Neural progenitor cell (in vitro differentiated cells): ENCODE results near the gene CTCF.

Experiments used
- CTCF ChIP-seq: fragments of 200-600 bp; sonication (generic); IDR thresholded peaks from 2 replicates; pipeline ENCODE4 v1.5.1; 2017; ENCODE audit warnings: antibody characterized with exemption, mild to moderate bottlenecking
- EZH2 ChIP-seq: fragments of 200-600 bp; sonication (generic); IDR thresholded peaks from 2 replicates; pipeline ENCODE4 v1.6.1; 2017; ENCODE audit warnings: antibody characterized with exemption, mild to moderate bottlenecking, moderate library complexity

GRCh38 chr16:67668495-67669157 is 106.3 kb downstream of the CTCF start:
- peak; percentile 15 for TF ChIP-seq CTCF
- TF ChIP-seq EZH2, result no peak
